ENCODE data around the gene DYNC2LI1.

The DYNC2LI1 gene

GRCh38 chr2:43737097-43737854, 36.6 kb upstream of the DYNC2LI1 start:
- no peak for DNase-seq (ENCODE audit: insufficient read length, low spot score)
- no peak for FAIRE-seq
- no peak for TF ChIP-seq POLR2AphosphoS5 (IDR thresholded peaks at IDR 0.05; ENCODE audit: low read depth, low read length)
- TF ChIP-seq PAX5 (IDR thresholded peaks at IDR 0.05; ENCODE audit: insufficient read depth, low read length, severe bottlenecking), result no peak
- no peak for TF ChIP-seq SPI1 (IDR thresholded peaks at IDR 0.05; ENCODE audit: low read depth, low read length)
- TF ChIP-seq POLR2A (IDR thresholded peaks at IDR 0.05; ENCODE audit: low read depth, low read length), result no peak
- TF ChIP-seq TAF1 (IDR thresholded peaks at IDR 0.05; ENCODE audit: low read depth, low read length), result no peak
- TF ChIP-seq POU2F2 (IDR thresholded peaks at IDR 0.05; ENCODE audit: low read depth, low read length), result no peak

- DNase-seq (ENCODE audit: insufficient read length, low spot score) (no peak), FAIRE-seq (no peak)
- no peak for TF ChIP-seq TAF1 (IDR thresholded peaks at IDR 0.05; ENCODE audit: low read depth, low read length)
- no peak for TF ChIP-seq POU2F2 (IDR thresholded peaks at IDR 0.05; ENCODE audit: low read depth, low read length)
- TF ChIP-seq PAX5 (IDR thresholded peaks at IDR 0.05; ENCODE audit: insufficient read depth, low read length, severe bottlenecking), result no peak
- no peak for TF ChIP-seq POLR2AphosphoS5 (IDR thresholded peaks at IDR 0.05; ENCODE audit: low read depth, low read length)
- TF ChIP-seq SPI1 (IDR thresholded peaks at IDR 0.05; ENCODE audit: low read depth, low read length), result no peak
- no peak for TF ChIP-seq POLR2A (IDR thresholded peaks at IDR 0.05; ENCODE audit: low read depth, low read length)
Observed at GRCh38 chr2:43737855-43738254, 36.0 kb upstream of the DYNC2LI1 start.

GRCh38 chr2:43738257-43738656, 35.6 kb upstream of the DYNC2LI1 start:
- FAIRE-seq (no peak), DNase-seq (ENCODE audit: insufficient read length, low spot score) (no peak)
- TF ChIP-seq POU2F2 (IDR thresholded peaks at IDR 0.05; ENCODE audit: low read depth, low read length) (no peak), POLR2AphosphoS5 (IDR thresholded peaks at IDR 0.05; ENCODE audit: low read depth, low read length) (no peak), TAF1 (IDR thresholded peaks at IDR 0.05; ENCODE audit: low read depth, low read length) (no peak), POLR2A (IDR thresholded peaks at IDR 0.05; ENCODE audit: low read depth, low read length) (no peak), PAX5 (IDR thresholded peaks at IDR 0.05; ENCODE audit: insufficient read depth, low read length, severe bottlenecking) (no peak), SPI1 (IDR thresholded peaks at IDR 0.05; ENCODE audit: low read depth, low read length) (no peak)

GRCh38 chr2:43743706-43744105, 30.1 kb upstream of the DYNC2LI1 start:
- DNase-seq (ENCODE audit: insufficient read length, low spot score) (no peak), FAIRE-seq (no peak)
- no peak for TF ChIP-seq TAF1 (IDR thresholded peaks at IDR 0.05; ENCODE audit: low read depth, low read length)
- TF ChIP-seq POLR2AphosphoS5 (IDR thresholded peaks at IDR 0.05; ENCODE audit: low read depth, low read length), result no peak
- no peak for TF ChIP-seq POU2F2 (IDR thresholded peaks at IDR 0.05; ENCODE audit: low read depth, low read length)
- no peak for TF ChIP-seq PAX5 (IDR thresholded peaks at IDR 0.05; ENCODE audit: insufficient read depth, low read length, severe bottlenecking)
- TF ChIP-seq POLR2A (IDR thresholded peaks at IDR 0.05; ENCODE audit: low read depth, low read length), result no peak
- no peak for TF ChIP-seq SPI1 (IDR thresholded peaks at IDR 0.05; ENCODE audit: low read depth, low read length)

- DNase-seq (ENCODE audit: insufficient read length, low spot score), result no peak
- TF ChIP-seq TAF1 (IDR thresholded peaks at IDR 0.05; ENCODE audit: low read depth, low read length), result no peak
- no peak for TF ChIP-seq PAX5 (IDR thresholded peaks at IDR 0.05; ENCODE audit: insufficient read depth, low read length, severe bottlenecking)
- no peak for TF ChIP-seq POLR2A (IDR thresholded peaks at IDR 0.05; ENCODE audit: low read depth, low read length)
- no peak for TF ChIP-seq POLR2AphosphoS5 (IDR thresholded peaks at IDR 0.05; ENCODE audit: low read depth, low read length)
- TF ChIP-seq SPI1 (IDR thresholded peaks at IDR 0.05; ENCODE audit: low read depth, low read length), result no peak
- TF ChIP-seq POU2F2 (IDR thresholded peaks at IDR 0.05; ENCODE audit: low read depth, low read length), result no peak
- FAIRE-seq, result no peak
Observed at GRCh38 chr2:43745457-43745856, 28.4 kb upstream of the DYNC2LI1 start.

- no peak for FAIRE-seq
- TF ChIP-seq PAX5 (IDR thresholded peaks at IDR 0.05; ENCODE audit: insufficient read depth, low read length, severe bottlenecking), result no peak
- no peak for TF ChIP-seq POU2F2 (IDR thresholded peaks at IDR 0.05; ENCODE audit: low read depth, low read length)
- TF ChIP-seq SPI1 (IDR thresholded peaks at IDR 0.05; ENCODE audit: low read depth, low read length), result no peak
- no peak for TF ChIP-seq POLR2AphosphoS5 (IDR thresholded peaks at IDR 0.05; ENCODE audit: low read depth, low read length)
- no peak for TF ChIP-seq TAF1 (IDR thresholded peaks at IDR 0.05; ENCODE audit: low read depth, low read length)
- TF ChIP-seq POLR2A (IDR thresholded peaks at IDR 0.05; ENCODE audit: low read depth, low read length), result no peak
Observed at GRCh38 chr2:43748333-43748732, 25.5 kb upstream of the DYNC2LI1 start.

GRCh38 chr2:43749583-43749982, 24.3 kb upstream of the DYNC2LI1 start:
- DNase-seq (ENCODE audit: insufficient read length, low spot score) (no peak), FAIRE-seq (no peak)
- TF ChIP-seq POLR2A (IDR thresholded peaks at IDR 0.05; ENCODE audit: low read depth, low read length) (no peak), POLR2AphosphoS5 (IDR thresholded peaks at IDR 0.05; ENCODE audit: low read depth, low read length) (no peak), SPI1 (IDR thresholded peaks at IDR 0.05; ENCODE audit: low read depth, low read length) (no peak), TAF1 (IDR thresholded peaks at IDR 0.05; ENCODE audit: low read depth, low read length) (no peak), POU2F2 (IDR thresholded peaks at IDR 0.05; ENCODE audit: low read depth, low read length) (no peak), PAX5 (IDR thresholded peaks at IDR 0.05; ENCODE audit: insufficient read depth, low read length, severe bottlenecking) (no peak)

More at GRCh38 chr2:43748333-43748732, 25.5 kb upstream of the DYNC2LI1 start:
- DNase-seq (ENCODE audit: insufficient read length, low spot score), result no peak

- no peak for FAIRE-seq
- TF ChIP-seq POLR2A (IDR thresholded peaks at IDR 0.05; ENCODE audit: low read depth, low read length) (no peak), POU2F2 (IDR thresholded peaks at IDR 0.05; ENCODE audit: low read depth, low read length) (no peak), TAF1 (IDR thresholded peaks at IDR 0.05; ENCODE audit: low read depth, low read length) (no peak), POLR2AphosphoS5 (IDR thresholded peaks at IDR 0.05; ENCODE audit: low read depth, low read length) (no peak), SPI1 (IDR thresholded peaks at IDR 0.05; ENCODE audit: low read depth, low read length) (no peak), PAX5 (IDR thresholded peaks at IDR 0.05; ENCODE audit: insufficient read depth, low read length, severe bottlenecking) (no peak)
Observed at GRCh38 chr2:43751476-43751990, 22.3 kb upstream of the DYNC2LI1 start.

GRCh38 chr2:43752302-43752701, 21.5 kb upstream of the DYNC2LI1 start:
- DNase-seq (ENCODE audit: insufficient read length, low spot score), result no peak
- no peak for FAIRE-seq
- TF ChIP-seq POLR2A (IDR thresholded peaks at IDR 0.05; ENCODE audit: low read depth, low read length) (no peak), PAX5 (IDR thresholded peaks at IDR 0.05; ENCODE audit: insufficient read depth, low read length, severe bottlenecking) (no peak), TAF1 (IDR thresholded peaks at IDR 0.05; ENCODE audit: low read depth, low read length) (no peak), SPI1 (IDR thresholded peaks at IDR 0.05; ENCODE audit: low read depth, low read length) (no peak), POLR2AphosphoS5 (IDR thresholded peaks at IDR 0.05; ENCODE audit: low read depth, low read length) (no peak), POU2F2 (IDR thresholded peaks at IDR 0.05; ENCODE audit: low read depth, low read length) (no peak)

More at GRCh38 chr2:43751476-43751990, 22.3 kb upstream of the DYNC2LI1 start:
- no peak for DNase-seq (ENCODE audit: insufficient read length, low spot score)

All from GM12891 (cell line).